Parathyroid adenoma (tissue), 2 donors: ENCODE measurements around the gene ZBTB6.
"Not testable (repeated sequence)": the region's sequence is repeated elsewhere in the genome, so short reads cannot be mapped to it uniquely, and the experiment has no call there.

Source experiments
- H2AFZ ChIP-seq: fragments of 300-600 bp; sonication (generic); one replicate; pipeline ENCODE4 v1.7.0; 2017; ENCODE audit warnings: antibody characterized with exemption, mild to moderate bottlenecking
- H3K27ac ChIP-seq: fragments of 300-600 bp; sonication (generic); one replicate; pipeline ENCODE4 v1.7.0; 2017
- H3K27me3 ChIP-seq: fragments of 300-600 bp; sonication (generic); one replicate; pipeline ENCODE4 v1.7.0; 2017; ENCODE audit warnings: low read length; ENCODE audit not compliant: control insufficient read depth, insufficient read depth
- H3K36me3 ChIP-seq: fragments of 300-600 bp; sonication (generic); one replicate; pipeline ENCODE4 v1.7.0; 2017; ENCODE audit warnings: low read length; ENCODE audit not compliant: control insufficient read depth, insufficient read depth
- H3K4me1 ChIP-seq: fragments of 300-600 bp; sonication (generic); one replicate; pipeline ENCODE4 v1.7.0; 2017; ENCODE audit warnings: control low read depth
- H3K4me2 ChIP-seq: fragments of 300-600 bp; sonication (generic); one replicate; pipeline ENCODE4 v1.7.0; 2017; ENCODE audit warnings: low read length
- H3K4me3 ChIP-seq: fragments of 300-600 bp; sonication (generic); one replicate; pipeline ENCODE4 v1.7.0; 2017; ENCODE audit warnings: low read depth, low read length
- H3K79me2 ChIP-seq: fragments of 300-600 bp; sonication (generic); one replicate; pipeline ENCODE4 v1.7.0; 2017; ENCODE audit warnings: control low read depth
- H3K9ac ChIP-seq: fragments of 300-600 bp; sonication (generic); one replicate; pipeline ENCODE4 v1.7.0; 2017; ENCODE audit warnings: mild to moderate bottlenecking
- H3K9me3 ChIP-seq: fragments of 300-600 bp; sonication (generic); one replicate; pipeline ENCODE4 v1.7.0; 2017; ENCODE audit warnings: low read length; ENCODE audit not compliant: control insufficient read depth
- CTCF ChIP-seq: fragments of 300-600 bp; sonication (generic); IDR thresholded peaks from one replicate; pipeline ENCODE4 v1.7.0; 2017; ENCODE audit warnings: antibody characterized with exemption, mild to moderate bottlenecking
- donor health status: primary hyperparathyroidism.

Gene ZBTB6

GRCh38 chr9:122897969-122898368, 15.2 kb downstream of the ZBTB6 start:
- no peak overlapping the region for H3K27ac ChIP-seq
- H3K36me3 ChIP-seq: no peaks in the 10 kb centered on the region
- no peak overlapping the region for H3K4me3 ChIP-seq
- no peak for TF ChIP-seq CTCF
- peaks cover 17% of the 10 kb centered on the region for H3K79me2 ChIP-seq
- H3K9me3 ChIP-seq: no peaks in the 10 kb centered on the region
- no peaks in the 10 kb centered on the region for H3K27me3 ChIP-seq
- H2AFZ ChIP-seq: no peak overlapping the region
- H3K4me1 ChIP-seq: no peaks in the 10 kb centered on the region
- no peak overlapping the region for H3K4me2 ChIP-seq
- no peak overlapping the region for H3K9ac ChIP-seq

GRCh38 chr9:122888480-122888879, 24.6 kb downstream of the ZBTB6 start:
- no peak overlapping the region for H3K27ac ChIP-seq
- peaks cover 5% of the 10 kb centered on the region for H3K79me2 ChIP-seq
- no peaks in the 10 kb centered on the region for H3K27me3 ChIP-seq
- no peak overlapping the region for H3K4me3 ChIP-seq
- H3K9ac ChIP-seq: no peak overlapping the region
- H3K4me1 ChIP-seq: no peaks in the 10 kb centered on the region
- TF ChIP-seq CTCF: no peak
- H2AFZ ChIP-seq: no peak overlapping the region
- no peaks in the 10 kb centered on the region for H3K36me3 ChIP-seq
- H3K4me2 ChIP-seq: no peak overlapping the region
- H3K9me3 ChIP-seq: no peaks in the 10 kb centered on the region

GRCh38 chr9:122883125-122883524, 30.0 kb downstream of the ZBTB6 start:
- Histone ChIP-seq H2AFZ (no peak overlapping the region), H3K27ac (no peak overlapping the region), H3K79me2 (peaks cover 3% of the 10 kb centered on the region), H3K4me1 (no peaks in the 10 kb centered on the region), H3K4me2 (no peak overlapping the region), H3K4me3 (no peak overlapping the region), H3K27me3 (no peaks in the 10 kb centered on the region), H3K9ac (no peak overlapping the region), H3K36me3 (no peaks in the 10 kb centered on the region), H3K9me3 (no peaks in the 10 kb centered on the region)
- no peak for TF ChIP-seq CTCF

- Histone ChIP-seq H2AFZ (no peak overlapping the region), H3K36me3 (no peaks in the 10 kb centered on the region), H3K79me2 (peaks cover 3% of the 10 kb centered on the region), H3K27me3 (no peaks in the 10 kb centered on the region), H3K27ac (no peak overlapping the region), H3K4me3 (no peak overlapping the region), H3K4me2 (no peak overlapping the region), H3K9ac (no peak overlapping the region), H3K9me3 (no peaks in the 10 kb centered on the region), H3K4me1 (no peaks in the 10 kb centered on the region)
- no peak for TF ChIP-seq CTCF
These were observed 33.7 kb downstream of the ZBTB6 start for GRCh38 chr9:122879443-122879842.

- Histone ChIP-seq H3K36me3 (no peaks in the 10 kb centered on the region), H3K4me1 (no peaks in the 10 kb centered on the region)
- TF ChIP-seq CTCF: no peak
These were observed 37.6 kb downstream of the ZBTB6 start for GRCh38 chr9:122875523-122875922.

GRCh38 chr9:122867276-122867675, 45.8 kb downstream of the ZBTB6 start:
- not testable (repeated sequence) for H3K4me3 ChIP-seq, H3K27me3 ChIP-seq, H2AFZ ChIP-seq, H3K9me3 ChIP-seq, H3K36me3 ChIP-seq, H3K79me2 ChIP-seq, H3K4me1 ChIP-seq, H3K27ac ChIP-seq, H3K4me2 ChIP-seq, H3K9ac ChIP-seq

More at GRCh38 chr9:122875523-122875922, 37.6 kb downstream of the ZBTB6 start:
- Histone ChIP-seq H3K4me3 (no peak overlapping the region), H3K79me2 (peaks cover under 1% of the 10 kb centered on the region), H2AFZ (no peak overlapping the region), H3K4me2 (no peak overlapping the region), H3K9me3 (no peaks in the 10 kb centered on the region), H3K9ac (no peak overlapping the region), H3K27ac (no peak overlapping the region), H3K27me3 (no peaks in the 10 kb centered on the region)
